GM23338 (cell line): ENCODE results near the gene MOB3C. TPM values are rescaled to one million over a fixed set of nuclear protein-coding genes. Genes with fewer than 3 reads are reported as not detected.

ENCODE experiments used
- ATAC-seq: fragments of 200-7000 bp; cut with Tn5 transposase; 3 replicates; pipeline ENCODE4 v1.9.1; 2020
- DNase-seq: peaks from one replicate; pipeline ENCODE4 v3.0.0-alpha.2; 2015; ENCODE audit warnings: low spot score
- H2AFZ ChIP-seq: fragments of 200-600 bp; sonication (generic); 2 replicates; pipeline ENCODE4 v1.8.0; 2016; ENCODE audit warnings: antibody characterized with exemption, mild to moderate bottlenecking, moderate library complexity
- H3F3A ChIP-seq: fragments of 200-600 bp; sonication (generic); replicated peaks from 2 replicates; pipeline ENCODE4 v1.8.0; 2017; ENCODE audit warnings: antibody characterized with exemption, mixed run types, low read depth
- H3K27ac ChIP-seq: fragments of 200-600 bp; sonication (generic); 2 replicates; pipeline ENCODE4 v1.6.1; 2016; ENCODE audit warnings: low read depth
- H3K27me3 ChIP-seq: fragments of 200-600 bp; sonication (generic); 2 replicates; pipeline ENCODE4 v1.8.0; 2016; ENCODE audit warnings: mild to moderate bottlenecking, mixed run types, moderate library complexity; ENCODE audit not compliant: insufficient read depth
- H3K36me3 ChIP-seq: fragments of 200-600 bp; sonication (generic); 2 replicates; pipeline ENCODE4 v1.8.0; 2016; ENCODE audit warnings: mild to moderate bottlenecking; ENCODE audit not compliant: insufficient read depth
- H3K4me1 ChIP-seq: fragments of 200-600 bp; sonication (generic); 2 replicates; pipeline ENCODE4 v1.8.0; 2016; ENCODE audit warnings: mild to moderate bottlenecking, moderate library complexity; ENCODE audit not compliant: insufficient read depth
- H3K4me2 ChIP-seq: fragments of 200-600 bp; sonication (generic); 2 replicates; pipeline ENCODE4 v1.7.1; 2017; ENCODE audit warnings: mixed run types
- H3K4me3 ChIP-seq: fragments of 200-600 bp; sonication (generic); 2 replicates; pipeline ENCODE4 v1.6.1; 2016; ENCODE audit warnings: mixed run types
- H3K79me2 ChIP-seq: fragments of 200-600 bp; sonication (generic); replicated peaks from 2 replicates; pipeline ENCODE4 v1.8.0; 2017; ENCODE audit warnings: mild to moderate bottlenecking; ENCODE audit not compliant: insufficient read depth
- H3K9me2 ChIP-seq: fragments of 200-600 bp; sonication (generic); 2 replicates; pipeline ENCODE4 v1.8.0; 2017; ENCODE audit not compliant: insufficient read depth
- H4K20me1 ChIP-seq: fragments of 200-600 bp; sonication (generic); replicated peaks from 2 replicates; pipeline ENCODE4 v1.8.0; 2017; ENCODE audit warnings: mild to moderate bottlenecking; ENCODE audit not compliant: insufficient read depth
- H3K27ac Mint-ChIP-seq: 2 replicates; pipeline ENCODE4 v1.8.0; 2020; ENCODE audit warnings: inconsistent platforms, mild to moderate bottlenecking, moderate library complexity, mixed read lengths
- H3K27me3 Mint-ChIP-seq: 3 replicates; pipeline ENCODE4 v1.8.0; 2022; ENCODE audit warnings: low read depth, mild to moderate bottlenecking, moderate library complexity, mixed read lengths, inconsistent platforms; ENCODE audit not compliant: insufficient read depth, poor library complexity
- H3K36me3 Mint-ChIP-seq: 3 replicates; pipeline ENCODE4 v1.8.0; 2021; ENCODE audit warnings: low read depth, mild to moderate bottlenecking, inconsistent platforms, moderate library complexity, mixed read lengths
- H3K4me1 Mint-ChIP-seq: 3 replicates; pipeline ENCODE4 v1.8.0; 2020; ENCODE audit warnings: mild to moderate bottlenecking, inconsistent platforms, mixed read lengths
- H3K4me3 Mint-ChIP-seq: 3 replicates; pipeline ENCODE4 v1.8.0; 2021; ENCODE audit warnings: moderate library complexity, mild to moderate bottlenecking, inconsistent platforms, mixed read lengths
- H3K9me3 Mint-ChIP-seq: 3 replicates; pipeline ENCODE4 v1.8.0; 2020; ENCODE audit warnings: moderate library complexity, mild to moderate bottlenecking, inconsistent platforms, mixed read lengths
- CREB1 ChIP-seq: fragments of 250-450 bp; sonication (Bioruptor Pico); IDR thresholded peaks from 2 replicates; pipeline ENCODE4 v1.5.0; 2020; ENCODE audit warnings: low read depth, mild to moderate bottlenecking, moderate library complexity
- EZH2 ChIP-seq: fragments of 200-600 bp; sonication (generic); IDR thresholded peaks from one replicate; pipeline ENCODE4 v1.8.0; 2017; ENCODE audit warnings: antibody characterized with exemption, mild to moderate bottlenecking, low read depth; ENCODE audit not compliant: unreplicated experiment
- JUNB ChIP-seq: IDR thresholded peaks from one replicate; pipeline ENCODE4 v1.6.1; 2016; ENCODE audit warnings: antibody characterized with exemption; ENCODE audit not compliant: unreplicated experiment
- NANOG ChIP-seq: IDR thresholded peaks from 2 replicates; pipeline ENCODE4 v1.6.1; 2016; ENCODE audit warnings: antibody characterized with exemption, borderline replicate concordance
- ZNF331 ChIP-seq: fragments of 250-450 bp; sonication (Bioruptor Pico); IDR thresholded peaks from 2 replicates; pipeline ENCODE4 v1.5.0; 2020; ENCODE audit warnings: low read depth, mild to moderate bottlenecking, moderate library complexity
- polyA plus RNA-seq: library from polyadenylated mRNA; unstranded; fragments of >200 nt; fragmentation: Nextera tagmentation; extraction: Ambion mirVana; gene quantifications from 2 replicates; pipeline ENCODE4 v1.2.1, GENCODE V29; 2016
- total RNA-seq: library from RNA; depleted of rRNA; stranded (reverse); fragments of >200 nt; shearing (Covaris generic); gene quantifications from 2 replicates; pipeline ENCODE4 v1.2.3, GENCODE V29; 2014
- TF ChIP-seq, protein P1 (sequence below): IDR thresholded peaks from one replicate; pipeline ENCODE4 v1.6.1; 2018; ENCODE audit warnings: antibody characterized with exemption; ENCODE audit not compliant: unreplicated experiment
- TF ChIP-seq, protein P2 (sequence below): IDR thresholded peaks from 2 replicates; pipeline ENCODE4 v1.6.1; 2016; ENCODE audit warnings: antibody characterized with exemption
- TF ChIP-seq, protein P3 (sequence below), 2 experiments: fragments of 200-600 bp in 1 of 2; sonication (generic) in 1 of 2; conservative IDR thresholded peaks; 2 replicates each; pipeline versions ENCODE4 v1.5.1 to v1.6.1; 2016 to 2017; ENCODE audit warnings: antibody characterized with exemption in 2 of 2, low read depth in 2 of 2, mild to moderate bottlenecking in 2 of 2, moderate library complexity in 1 of 2
- TF ChIP-seq, protein P4 (sequence below): fragments of 250-450 bp; sonication (Bioruptor Pico); IDR thresholded peaks from 2 replicates; pipeline ENCODE4 v1.5.0; 2020; ENCODE audit warnings: mild to moderate bottlenecking, moderate library complexity

The MOB3C gene
- total and polyA plus RNA-seq, 2 experiments from 2014 or later: 1.1 to 6.2 TPM

DNA sequence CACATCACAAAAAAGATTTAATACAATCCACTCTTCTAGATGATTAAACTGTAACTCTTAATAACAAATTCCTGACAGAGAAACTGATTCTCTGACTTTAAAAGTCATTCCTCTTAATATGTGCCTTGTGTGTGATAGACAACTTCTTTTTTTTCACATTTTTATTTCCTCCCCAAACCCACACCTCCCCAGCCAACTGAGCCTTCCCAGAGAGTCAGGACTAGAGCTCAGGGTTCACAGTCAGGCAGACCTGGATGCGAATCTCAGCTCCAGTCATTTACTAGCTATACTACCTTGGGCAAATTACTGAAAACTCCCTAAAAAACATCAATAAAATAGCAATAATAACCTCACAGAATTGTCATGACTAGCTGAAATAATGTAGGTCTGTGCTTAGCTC, 37.4 kb upstream of the MOB3C start:
- ATAC-seq: no peak
- no peak for DNase-seq
- Histone ChIP-seq H3K36me3 (peaks cover 26% of the 10 kb centered on the region), H3K27me3 (no peaks in the 10 kb centered on the region), H4K20me1 (0 out of 2 replicates have a peak, but pooled peaks cover 6% of the 10 kb centered on the region), H3K4me1 (no peaks in the 10 kb centered on the region), H3K27ac (no peak overlapping the region), H3K4me2 (no peak overlapping the region), H3K79me2 (no peaks in the 10 kb centered on the region), H3K4me3 (no peak overlapping the region), H3K9me2 (no peaks in the 10 kb centered on the region), H3F3A (no peaks in the 10 kb centered on the region), H2AFZ (no peak overlapping the region)
- Mint-ChIP-seq H3K4me3 (no peak overlapping the region), H3K36me3 (peaks cover 61% of the 10 kb centered on the region), H3K9me3 (peaks cover 15% of the 10 kb centered on the region; the same call in 2 of the 3 replicates), H3K4me1 (no peaks in the 10 kb centered on the region), H3K27ac (no peak overlapping the region), H3K27me3 (no peaks in the 10 kb centered on the region)
- TF ChIP-seq NANOG (no peak), JUNB (no peak), EZH2 (no peak)
- TF ChIP-seq, protein P1, sequence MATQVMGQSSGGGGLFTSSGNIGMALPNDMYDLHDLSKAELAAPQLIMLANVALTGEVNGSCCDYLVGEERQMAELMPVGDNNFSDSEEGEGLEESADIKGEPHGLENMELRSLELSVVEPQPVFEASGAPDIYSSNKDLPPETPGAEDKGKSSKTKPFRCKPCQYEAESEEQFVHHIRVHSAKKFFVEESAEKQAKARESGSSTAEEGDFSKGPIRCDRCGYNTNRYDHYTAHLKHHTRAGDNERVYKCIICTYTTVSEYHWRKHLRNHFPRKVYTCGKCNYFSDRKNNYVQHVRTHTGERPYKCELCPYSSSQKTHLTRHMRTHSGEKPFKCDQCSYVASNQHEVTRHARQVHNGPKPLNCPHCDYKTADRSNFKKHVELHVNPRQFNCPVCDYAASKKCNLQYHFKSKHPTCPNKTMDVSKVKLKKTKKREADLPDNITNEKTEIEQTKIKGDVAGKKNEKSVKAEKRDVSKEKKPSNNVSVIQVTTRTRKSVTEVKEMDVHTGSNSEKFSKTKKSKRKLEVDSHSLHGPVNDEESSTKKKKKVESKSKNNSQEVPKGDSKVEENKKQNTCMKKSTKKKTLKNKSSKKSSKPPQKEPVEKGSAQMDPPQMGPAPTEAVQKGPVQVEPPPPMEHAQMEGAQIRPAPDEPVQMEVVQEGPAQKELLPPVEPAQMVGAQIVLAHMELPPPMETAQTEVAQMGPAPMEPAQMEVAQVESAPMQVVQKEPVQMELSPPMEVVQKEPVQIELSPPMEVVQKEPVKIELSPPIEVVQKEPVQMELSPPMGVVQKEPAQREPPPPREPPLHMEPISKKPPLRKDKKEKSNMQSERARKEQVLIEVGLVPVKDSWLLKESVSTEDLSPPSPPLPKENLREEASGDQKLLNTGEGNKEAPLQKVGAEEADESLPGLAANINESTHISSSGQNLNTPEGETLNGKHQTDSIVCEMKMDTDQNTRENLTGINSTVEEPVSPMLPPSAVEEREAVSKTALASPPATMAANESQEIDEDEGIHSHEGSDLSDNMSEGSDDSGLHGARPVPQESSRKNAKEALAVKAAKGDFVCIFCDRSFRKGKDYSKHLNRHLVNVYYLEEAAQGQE: no peak
- TF ChIP-seq, protein P2, sequence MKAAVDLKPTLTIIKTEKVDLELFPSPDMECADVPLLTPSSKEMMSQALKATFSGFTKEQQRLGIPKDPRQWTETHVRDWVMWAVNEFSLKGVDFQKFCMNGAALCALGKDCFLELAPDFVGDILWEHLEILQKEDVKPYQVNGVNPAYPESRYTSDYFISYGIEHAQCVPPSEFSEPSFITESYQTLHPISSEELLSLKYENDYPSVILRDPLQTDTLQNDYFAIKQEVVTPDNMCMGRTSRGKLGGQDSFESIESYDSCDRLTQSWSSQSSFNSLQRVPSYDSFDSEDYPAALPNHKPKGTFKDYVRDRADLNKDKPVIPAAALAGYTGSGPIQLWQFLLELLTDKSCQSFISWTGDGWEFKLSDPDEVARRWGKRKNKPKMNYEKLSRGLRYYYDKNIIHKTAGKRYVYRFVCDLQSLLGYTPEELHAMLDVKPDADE: no peak
- TF ChIP-seq, protein P3, sequence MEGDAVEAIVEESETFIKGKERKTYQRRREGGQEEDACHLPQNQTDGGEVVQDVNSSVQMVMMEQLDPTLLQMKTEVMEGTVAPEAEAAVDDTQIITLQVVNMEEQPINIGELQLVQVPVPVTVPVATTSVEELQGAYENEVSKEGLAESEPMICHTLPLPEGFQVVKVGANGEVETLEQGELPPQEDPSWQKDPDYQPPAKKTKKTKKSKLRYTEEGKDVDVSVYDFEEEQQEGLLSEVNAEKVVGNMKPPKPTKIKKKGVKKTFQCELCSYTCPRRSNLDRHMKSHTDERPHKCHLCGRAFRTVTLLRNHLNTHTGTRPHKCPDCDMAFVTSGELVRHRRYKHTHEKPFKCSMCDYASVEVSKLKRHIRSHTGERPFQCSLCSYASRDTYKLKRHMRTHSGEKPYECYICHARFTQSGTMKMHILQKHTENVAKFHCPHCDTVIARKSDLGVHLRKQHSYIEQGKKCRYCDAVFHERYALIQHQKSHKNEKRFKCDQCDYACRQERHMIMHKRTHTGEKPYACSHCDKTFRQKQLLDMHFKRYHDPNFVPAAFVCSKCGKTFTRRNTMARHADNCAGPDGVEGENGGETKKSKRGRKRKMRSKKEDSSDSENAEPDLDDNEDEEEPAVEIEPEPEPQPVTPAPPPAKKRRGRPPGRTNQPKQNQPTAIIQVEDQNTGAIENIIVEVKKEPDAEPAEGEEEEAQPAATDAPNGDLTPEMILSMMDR (conservative IDR thresholded peaks at IDR 0.05; ENCODE audit: low read depth in 2 of 2): no peak

DNA sequence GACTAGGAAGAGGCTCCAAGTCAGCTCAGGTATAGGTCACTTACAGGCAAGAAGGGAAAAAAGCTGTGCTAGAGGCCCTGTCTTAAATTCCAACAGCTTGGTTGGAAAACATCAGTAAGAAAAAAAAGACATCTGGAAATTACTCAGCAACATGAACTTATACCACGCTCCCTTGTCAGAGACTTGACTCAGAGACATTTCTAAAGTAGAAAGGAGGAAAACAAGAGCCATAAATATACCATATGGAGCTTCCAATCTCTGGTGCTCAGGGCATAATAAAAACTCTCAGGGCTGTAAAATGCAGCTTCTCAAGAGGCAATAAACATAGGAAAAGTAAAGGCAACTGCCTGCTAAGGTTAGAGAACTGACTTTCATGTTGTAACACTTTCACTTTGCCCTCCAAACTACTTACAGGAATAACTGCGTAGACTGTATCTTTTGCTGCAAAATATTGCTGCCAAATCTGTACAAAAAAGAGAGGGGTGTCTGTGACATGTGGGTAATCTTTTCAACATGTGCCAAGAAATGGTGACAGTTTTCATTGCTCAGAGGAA, 36.9 kb upstream of the MOB3C start:
- Histone ChIP-seq H3K4me2 (no peak overlapping the region), H4K20me1 (0 out of 2 replicates have a peak, but pooled peaks cover 6% of the 10 kb centered on the region), H3K4me3 (no peak overlapping the region), H3K9me2 (no peaks in the 10 kb centered on the region), H3K27ac (0 out of 2 replicates have a peak overlapping the region, but pooled peaks have one; percentile 42), H3K36me3 (peaks cover 26% of the 10 kb centered on the region), H2AFZ (no peak overlapping the region), H3K4me1 (no peaks in the 10 kb centered on the region), H3F3A (no peaks in the 10 kb centered on the region), H3K27me3 (no peaks in the 10 kb centered on the region), H3K79me2 (no peaks in the 10 kb centered on the region)
- no peak overlapping the region for H3K4me3 Mint-ChIP-seq
- peaks cover 65% of the 10 kb centered on the region for H3K36me3 Mint-ChIP-seq
- ATAC-seq: no peak
- no peak overlapping the region for H3K27ac Mint-ChIP-seq
- H3K27me3 Mint-ChIP-seq: no peaks in the 10 kb centered on the region
- peaks cover 15% of the 10 kb centered on the region; the same call in 2 of the 3 replicates for H3K9me3 Mint-ChIP-seq
- no peaks in the 10 kb centered on the region for H3K4me1 Mint-ChIP-seq
- DNase-seq: no peak
- TF ChIP-seq, protein P4, sequence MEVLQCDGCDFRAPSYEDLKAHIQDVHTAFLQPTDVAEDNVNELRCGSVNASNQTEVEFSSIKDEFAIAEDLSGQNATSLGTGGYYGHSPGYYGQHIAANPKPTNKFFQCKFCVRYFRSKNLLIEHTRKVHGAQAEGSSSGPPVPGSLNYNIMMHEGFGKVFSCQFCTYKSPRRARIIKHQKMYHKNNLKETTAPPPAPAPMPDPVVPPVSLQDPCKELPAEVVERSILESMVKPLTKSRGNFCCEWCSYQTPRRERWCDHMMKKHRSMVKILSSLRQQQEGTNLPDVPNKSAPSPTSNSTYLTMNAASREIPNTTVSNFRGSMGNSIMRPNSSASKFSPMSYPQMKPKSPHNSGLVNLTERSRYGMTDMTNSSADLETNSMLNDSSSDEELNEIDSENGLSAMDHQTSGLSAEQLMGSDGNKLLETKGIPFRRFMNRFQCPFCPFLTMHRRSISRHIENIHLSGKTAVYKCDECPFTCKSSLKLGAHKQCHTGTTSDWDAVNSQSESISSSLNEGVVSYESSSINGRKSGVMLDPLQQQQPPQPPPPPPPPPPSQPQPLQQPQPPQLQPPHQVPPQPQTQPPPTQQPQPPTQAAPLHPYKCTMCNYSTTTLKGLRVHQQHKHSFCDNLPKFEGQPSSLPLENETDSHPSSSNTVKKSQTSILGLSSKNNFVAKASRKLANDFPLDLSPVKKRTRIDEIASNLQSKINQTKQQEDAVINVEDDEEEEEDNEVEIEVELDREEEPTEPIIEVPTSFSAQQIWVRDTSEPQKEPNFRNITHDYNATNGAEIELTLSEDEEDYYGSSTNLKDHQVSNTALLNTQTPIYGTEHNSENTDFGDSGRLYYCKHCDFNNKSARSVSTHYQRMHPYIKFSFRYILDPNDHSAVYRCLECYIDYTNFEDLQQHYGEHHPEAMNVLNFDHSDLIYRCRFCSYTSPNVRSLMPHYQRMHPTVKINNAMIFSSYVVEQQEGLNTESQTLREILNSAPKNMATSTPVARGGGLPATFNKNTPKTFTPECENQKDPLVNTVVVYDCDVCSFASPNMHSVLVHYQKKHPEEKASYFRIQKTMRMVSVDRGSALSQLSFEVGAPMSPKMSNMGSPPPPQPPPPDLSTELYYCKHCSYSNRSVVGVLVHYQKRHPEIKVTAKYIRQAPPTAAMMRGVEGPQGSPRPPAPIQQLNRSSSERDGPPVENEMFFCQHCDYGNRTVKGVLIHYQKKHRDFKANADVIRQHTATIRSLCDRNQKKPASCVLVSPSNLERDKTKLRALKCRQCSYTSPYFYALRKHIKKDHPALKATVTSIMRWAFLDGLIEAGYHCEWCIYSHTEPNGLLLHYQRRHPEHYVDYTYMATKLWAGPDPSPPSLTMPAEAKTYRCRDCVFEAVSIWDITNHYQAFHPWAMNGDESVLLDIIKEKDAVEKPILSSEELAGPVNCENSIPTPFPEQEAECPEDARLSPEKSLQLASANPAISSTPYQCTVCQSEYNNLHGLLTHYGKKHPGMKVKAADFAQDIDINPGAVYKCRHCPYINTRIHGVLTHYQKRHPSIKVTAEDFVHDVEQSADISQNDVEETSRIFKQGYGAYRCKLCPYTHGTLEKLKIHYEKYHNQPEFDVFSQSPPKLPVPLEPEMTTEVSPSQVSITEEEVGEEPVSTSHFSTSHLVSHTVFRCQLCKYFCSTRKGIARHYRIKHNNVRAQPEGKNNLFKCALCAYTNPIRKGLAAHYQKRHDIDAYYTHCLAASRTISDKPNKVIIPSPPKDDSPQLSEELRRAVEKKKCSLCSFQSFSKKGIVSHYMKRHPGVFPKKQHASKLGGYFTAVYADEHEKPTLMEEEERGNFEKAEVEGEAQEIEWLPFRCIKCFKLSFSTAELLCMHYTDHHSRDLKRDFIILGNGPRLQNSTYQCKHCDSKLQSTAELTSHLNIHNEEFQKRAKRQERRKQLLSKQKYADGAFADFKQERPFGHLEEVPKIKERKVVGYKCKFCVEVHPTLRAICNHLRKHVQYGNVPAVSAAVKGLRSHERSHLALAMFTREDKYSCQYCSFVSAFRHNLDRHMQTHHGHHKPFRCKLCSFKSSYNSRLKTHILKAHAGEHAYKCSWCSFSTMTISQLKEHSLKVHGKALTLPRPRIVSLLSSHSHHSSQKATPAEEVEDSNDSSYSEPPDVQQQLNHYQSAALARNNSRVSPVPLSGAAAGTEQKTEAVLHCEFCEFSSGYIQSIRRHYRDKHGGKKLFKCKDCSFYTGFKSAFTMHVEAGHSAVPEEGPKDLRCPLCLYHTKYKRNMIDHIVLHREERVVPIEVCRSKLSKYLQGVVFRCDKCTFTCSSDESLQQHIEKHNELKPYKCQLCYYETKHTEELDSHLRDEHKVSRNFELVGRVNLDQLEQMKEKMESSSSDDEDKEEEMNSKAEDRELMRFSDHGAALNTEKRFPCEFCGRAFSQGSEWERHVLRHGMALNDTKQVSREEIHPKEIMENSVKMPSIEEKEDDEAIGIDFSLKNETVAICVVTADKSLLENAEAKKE (CRISPR knock-in tag): no peak
- TF ChIP-seq CREB1 (CRISPR knock-in tag) (no peak), ZNF331 (CRISPR knock-in tag) (no peak)
